HepG2 (cell line): Measurements from ENCODE around the gene TMEM256.

ENCODE experiments used
- ATF2 ChIP-seq: sonication (generic); formaldehyde crosslinking; IDR thresholded peaks from 2 replicates; pipeline ENCODE4 v1.4.0; 2020; ENCODE audit warnings: missing genetic modification reagents
- CTCF ChIP-seq: sonication (generic); formaldehyde crosslinking; IDR thresholded peaks from 2 replicates; pipeline ENCODE4 v1.5.0; 2020; ENCODE audit warnings: mild to moderate bottlenecking, missing genetic modification reagents, moderate library complexity
- ETS1 ChIP-seq: sonication (generic); formaldehyde crosslinking; IDR thresholded peaks from 2 replicates; pipeline ENCODE4 v1.4.0; 2020; ENCODE audit warnings: missing genetic modification reagents
- ETV6 ChIP-seq: sonication (generic); formaldehyde crosslinking; conservative IDR thresholded peaks from 2 replicates; pipeline ENCODE4 v1.4.0; 2020; ENCODE audit warnings: missing genetic modification reagents
- FOXJ3 ChIP-seq: sonication (generic); formaldehyde crosslinking; IDR thresholded peaks from 2 replicates; pipeline ENCODE4 v1.4.0; 2020; ENCODE audit warnings: missing genetic modification reagents, mild to moderate bottlenecking, borderline replicate concordance
- FOXO4 ChIP-seq: sonication (generic); formaldehyde crosslinking; conservative IDR thresholded peaks from 2 replicates; pipeline ENCODE4 v1.8.1; 2023; ENCODE audit warnings: missing genetic modification reagents
- MED1 ChIP-seq: sonication (generic); formaldehyde crosslinking; IDR thresholded peaks from 2 replicates; pipeline ENCODE4 v1.4.0; 2020; ENCODE audit warnings: missing genetic modification reagents
- POLR2AphosphoS5 ChIP-seq: IDR thresholded peaks from 2 replicates; pipeline ENCODE4 v1.6.1; 2012; ENCODE audit warnings: low read depth, low read length
- SIN3A ChIP-seq: IDR thresholded peaks from 2 replicates; pipeline ENCODE4 v1.6.1; 2011; ENCODE audit warnings: low read depth, mild to moderate bottlenecking, control low read depth, low read length, borderline replicate concordance
- ZBTB42 ChIP-seq: sonication (generic); formaldehyde crosslinking; IDR thresholded peaks from 2 replicates; pipeline ENCODE4 v1.5.0; 2020; ENCODE audit warnings: mild to moderate bottlenecking, missing genetic modification reagents
- ZBTB43 ChIP-seq: sonication (generic); formaldehyde crosslinking; conservative IDR thresholded peaks from 2 replicates; pipeline ENCODE4 v1.4.0; 2020; ENCODE audit warnings: missing genetic modification reagents
- ZNF567 ChIP-seq: sonication (generic); formaldehyde crosslinking; IDR thresholded peaks from 2 replicates; pipeline ENCODE4 v1.8.1; 2023; ENCODE audit warnings: mild to moderate bottlenecking, missing genetic modification reagents, borderline replicate concordance

GRCh38 chr17:7425316-7425715 lies 21.4 kb upstream of the TMEM256 start, which contains the start of gene SPEM2:
- no peak for TF ChIP-seq SIN3A
- no peak for TF ChIP-seq FOXO4 (CRISPR knock-in tag)
- no peak for TF ChIP-seq ZBTB42
- TF ChIP-seq ZBTB43 (CRISPR knock-in tag): no peak
- no peak for TF ChIP-seq MED1 (CRISPR knock-in tag)
- TF ChIP-seq CTCF (CRISPR knock-in tag): no peak
- no peak for TF ChIP-seq ETV6 (CRISPR knock-in tag)
- no peak for TF ChIP-seq ETS1
- no peak for TF ChIP-seq POLR2AphosphoS5
- TF ChIP-seq ZNF567: no peak
- no peak for TF ChIP-seq ATF2 (CRISPR knock-in tag)
- no peak for TF ChIP-seq FOXJ3 (CRISPR knock-in tag)
